Cardiac muscle cell (in vitro differentiated cells and primary cell): ENCODE results near the gene ASB5. TPM values are rescaled to one million over a fixed set of nuclear protein-coding genes. Genes with fewer than 3 reads are reported as not detected.

Experiments
- DNase-seq, 2 donors: peaks; one replicate each; pipeline versions ENCODE4 v3.0.0 to v3.0.0-alpha.2; 2010 to 2017; ENCODE audit warnings: low read depth in 1 of 2, low spot score in 1 of 2
- H3K27ac ChIP-seq: fragments of 200-600 bp; sonication (generic); 2 replicates; pipeline ENCODE4 v1.5.1; 2016
- H3K27me3 ChIP-seq: fragments of 200-600 bp; sonication (generic); 2 replicates; pipeline ENCODE4 v1.6.0; 2016; ENCODE audit warnings: control low read depth
- H3K36me3 ChIP-seq: fragments of 200-600 bp; sonication (generic); 2 replicates; pipeline ENCODE4 v1.5.1; 2016; ENCODE audit warnings: control low read depth
- H3K4me1 ChIP-seq: fragments of 200-600 bp; sonication (generic); 2 replicates; pipeline ENCODE4 v1.8.1; 2017; ENCODE audit warnings: low read depth, mild to moderate bottlenecking, mixed run types
- H3K4me3 ChIP-seq: fragments of 200-600 bp; sonication (generic); 2 replicates; pipeline ENCODE4 v1.5.1; 2016; ENCODE audit warnings: mild to moderate bottlenecking
- H3K9me3 ChIP-seq: fragments of 200-600 bp; sonication (generic); 2 replicates; pipeline ENCODE4 v1.5.1; 2017; ENCODE audit warnings: low read depth, mild to moderate bottlenecking, control low read depth
- CTCF ChIP-seq: IDR thresholded peaks from 2 replicates; pipeline ENCODE4 v1.5.1; 2012; ENCODE audit warnings: low read depth, mild to moderate bottlenecking, low read length
- polyA plus RNA-seq: library from polyadenylated mRNA; unstranded; fragments of >200 nt; fragmentation: Nextera tagmentation; extraction: Ambion mirVana; gene quantifications from 2 replicates; pipeline ENCODE4 v1.2.1, GENCODE V29; 2016
- total RNA-seq: library from RNA; depleted of rRNA; stranded (reverse); fragments of >200 nt; gene quantifications from 2 replicates; pipeline ENCODE4 v1.2.3, GENCODE V29; 2016

ASB5 gene
- total and polyA plus RNA-seq, 2 experiments from 2014 or later, result 0.45 TPM; not detected in 1

- DNase-seq, result no peak
- Histone ChIP-seq H3K4me1 (no peaks in the 10 kb centered on the region), H3K27ac (no peak overlapping the region), H3K27me3 (no peaks in the 10 kb centered on the region), H3K36me3 (no peaks in the 10 kb centered on the region), H3K9me3 (no peaks in the 10 kb centered on the region), H3K4me3 (no peak overlapping the region)
- no peak for TF ChIP-seq CTCF
These were observed 8.0 kb downstream of the ASB5 start for GRCh38 chr4:176261018-176261417.

GRCh38 chr4:176259330-176260090 is 9.5 kb downstream of the ASB5 start:
- Histone ChIP-seq H3K36me3 (no peaks in the 10 kb centered on the region), H3K27ac (no peak overlapping the region), H3K27me3 (no peaks in the 10 kb centered on the region), H3K9me3 (no peaks in the 10 kb centered on the region), H3K4me1 (no peaks in the 10 kb centered on the region), H3K4me3 (no peak overlapping the region)
- peak in 1 of 2 donors; percentile 54 for DNase-seq
- TF ChIP-seq CTCF, result no peak

GRCh38 chr4:176258135-176258534 is 10.9 kb downstream of the ASB5 start:
- Histone ChIP-seq H3K9me3 (no peaks in the 10 kb centered on the region), H3K4me3 (no peak overlapping the region), H3K27ac (no peak overlapping the region), H3K4me1 (no peaks in the 10 kb centered on the region), H3K27me3 (no peaks in the 10 kb centered on the region), H3K36me3 (no peaks in the 10 kb centered on the region)
- TF ChIP-seq CTCF, result no peak
- DNase-seq, result no peak

- no peak for DNase-seq
- H3K9me3 ChIP-seq, result no peaks in the 10 kb centered on the region
- H3K27me3 ChIP-seq, result no peaks in the 10 kb centered on the region
- no peaks in the 10 kb centered on the region for H3K4me1 ChIP-seq
- no peaks in the 10 kb centered on the region for H3K36me3 ChIP-seq
- no peak for TF ChIP-seq CTCF
- no peak overlapping the region for H3K4me3 ChIP-seq
- no peak overlapping the region for H3K27ac ChIP-seq
These were observed 12.1 kb downstream of the ASB5 start for GRCh38 chr4:176256921-176257320.

- DNase-seq, result no peak
- no peaks in the 10 kb centered on the region for H3K9me3 ChIP-seq
- H3K27me3 ChIP-seq, result no peaks in the 10 kb centered on the region
- H3K4me1 ChIP-seq, result peaks cover 6% of the 10 kb centered on the region
- no peak overlapping the region for H3K4me3 ChIP-seq
- TF ChIP-seq CTCF, result no peak
- no peak overlapping the region for H3K27ac ChIP-seq
- H3K36me3 ChIP-seq, result no peaks in the 10 kb centered on the region
These were observed 26.2 kb downstream of the ASB5 start for GRCh38 chr4:176242764-176243347.
